Measurements from ENCODE around the gene IWS1. TPM values are rescaled to one million over a fixed set of nuclear protein-coding genes. Genes with fewer than 3 reads are reported as not detected.

IWS1 gene
- total RNA-seq, 4 donors from 2014 or later: 8.5 to 47.4 (median 33.1) TPM

- no peak overlapping the region for H3K4me3 ChIP-seq
- DNase-seq: no peak
- H3K36me3 ChIP-seq: no peaks in the 10 kb centered on the region
- H3K9me3 ChIP-seq: no peaks in the 10 kb centered on the region
- peaks cover 0 to 7% of the 10 kb centered on the region in 2 donors for H3K4me1 ChIP-seq
- TF ChIP-seq, protein P1, sequence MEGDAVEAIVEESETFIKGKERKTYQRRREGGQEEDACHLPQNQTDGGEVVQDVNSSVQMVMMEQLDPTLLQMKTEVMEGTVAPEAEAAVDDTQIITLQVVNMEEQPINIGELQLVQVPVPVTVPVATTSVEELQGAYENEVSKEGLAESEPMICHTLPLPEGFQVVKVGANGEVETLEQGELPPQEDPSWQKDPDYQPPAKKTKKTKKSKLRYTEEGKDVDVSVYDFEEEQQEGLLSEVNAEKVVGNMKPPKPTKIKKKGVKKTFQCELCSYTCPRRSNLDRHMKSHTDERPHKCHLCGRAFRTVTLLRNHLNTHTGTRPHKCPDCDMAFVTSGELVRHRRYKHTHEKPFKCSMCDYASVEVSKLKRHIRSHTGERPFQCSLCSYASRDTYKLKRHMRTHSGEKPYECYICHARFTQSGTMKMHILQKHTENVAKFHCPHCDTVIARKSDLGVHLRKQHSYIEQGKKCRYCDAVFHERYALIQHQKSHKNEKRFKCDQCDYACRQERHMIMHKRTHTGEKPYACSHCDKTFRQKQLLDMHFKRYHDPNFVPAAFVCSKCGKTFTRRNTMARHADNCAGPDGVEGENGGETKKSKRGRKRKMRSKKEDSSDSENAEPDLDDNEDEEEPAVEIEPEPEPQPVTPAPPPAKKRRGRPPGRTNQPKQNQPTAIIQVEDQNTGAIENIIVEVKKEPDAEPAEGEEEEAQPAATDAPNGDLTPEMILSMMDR (IDR thresholded peaks at IDR 0.05): no peak
- TF ChIP-seq POLR2A (IDR thresholded peaks at IDR 0.05): no peak
- intact Hi-C loops (cut with DNase I; ENCODE audit: low total_unique reads): no loop called here
- H3K27ac ChIP-seq: no peak overlapping the region
- no peaks in the 10 kb centered on the region for H3K27me3 ChIP-seq
Observed at GRCh38 chr2:127568128-127568527, 41.8 kb upstream of the IWS1 start.

- intact Hi-C loops (cut with DNase I; ENCODE audit: low total_unique reads): no loop called here
Observed at GRCh38 chr2:127567351-127567854, 41.1 kb upstream of the IWS1 start.

DNA sequence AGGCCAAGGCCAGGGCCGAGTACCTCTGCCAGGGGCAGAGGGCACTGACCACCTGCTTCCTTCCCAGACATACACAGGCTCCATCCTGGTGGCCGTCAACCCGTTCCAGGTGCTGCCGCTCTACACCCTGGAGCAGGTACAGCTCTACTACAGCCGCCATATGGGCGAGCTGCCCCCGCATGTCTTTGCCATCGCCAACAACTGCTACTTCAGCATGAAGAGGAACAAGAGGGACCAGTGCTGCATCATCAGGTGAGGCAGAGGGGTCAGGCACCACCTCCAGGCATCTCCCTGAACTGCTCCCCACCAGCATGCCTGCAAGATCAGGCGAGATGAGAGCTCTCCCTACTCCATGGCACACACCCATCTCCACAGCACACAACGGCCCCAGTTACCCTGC lies 40.3 kb upstream of the IWS1 start:
- no peak for TF ChIP-seq POLR2A (IDR thresholded peaks at IDR 0.05)
- TF ChIP-seq, protein P1 (IDR thresholded peaks at IDR 0.05): no peak
- H3K27me3 ChIP-seq: no peaks in the 10 kb centered on the region
- intact Hi-C loops (cut with DNase I; ENCODE audit: low total_unique reads): no loop called here
- H3K36me3 ChIP-seq: no peaks in the 10 kb centered on the region
- peaks cover 0 to 7% of the 10 kb centered on the region in 2 donors for H3K4me1 ChIP-seq
- no peak for DNase-seq
- H3K9me3 ChIP-seq: no peaks in the 10 kb centered on the region
- no peak overlapping the region for H3K27ac ChIP-seq
- no peak overlapping the region for H3K4me3 ChIP-seq

More at GRCh38 chr2:127567351-127567854, 41.1 kb upstream of the IWS1 start:
- Histone ChIP-seq H3K27me3 (no peaks in the 10 kb centered on the region), H3K4me1 (peaks cover 0 to 7% of the 10 kb centered on the region in 2 donors), H3K4me3 (no peak overlapping the region), H3K27ac (no peak overlapping the region), H3K36me3 (no peaks in the 10 kb centered on the region), H3K9me3 (no peaks in the 10 kb centered on the region)
- TF ChIP-seq POLR2A (IDR thresholded peaks at IDR 0.05): no peak
- TF ChIP-seq, protein P1 (IDR thresholded peaks at IDR 0.05): no peak
- no peak for DNase-seq

DNA sequence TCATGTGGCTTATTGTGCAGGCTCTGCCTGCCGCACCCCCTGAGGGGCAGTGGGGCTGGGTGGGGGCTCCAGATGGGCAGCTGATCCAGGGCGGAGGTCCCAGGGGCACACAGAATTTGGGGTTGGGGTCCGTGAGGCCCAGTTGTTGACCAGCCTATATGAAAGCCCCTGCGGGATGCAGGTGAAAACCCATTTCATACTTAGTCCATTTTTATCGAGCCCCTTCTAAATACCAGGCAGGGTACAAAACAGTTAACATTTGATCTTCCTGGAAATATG lies 39.8 kb upstream of the IWS1 start:
- Histone ChIP-seq H3K4me3 (no peak overlapping the region), H3K9me3 (no peaks in the 10 kb centered on the region), H3K27ac (no peak overlapping the region), H3K27me3 (no peaks in the 10 kb centered on the region), H3K36me3 (no peaks in the 10 kb centered on the region), H3K4me1 (peaks cover 0 to 7% of the 10 kb centered on the region in 2 donors)
- intact Hi-C loops (cut with DNase I; ENCODE audit: low total_unique reads): no loop called here
- no peak for DNase-seq
- TF ChIP-seq, protein P1 (IDR thresholded peaks at IDR 0.05): no peak
- no peak for TF ChIP-seq POLR2A (IDR thresholded peaks at IDR 0.05)

DNA sequence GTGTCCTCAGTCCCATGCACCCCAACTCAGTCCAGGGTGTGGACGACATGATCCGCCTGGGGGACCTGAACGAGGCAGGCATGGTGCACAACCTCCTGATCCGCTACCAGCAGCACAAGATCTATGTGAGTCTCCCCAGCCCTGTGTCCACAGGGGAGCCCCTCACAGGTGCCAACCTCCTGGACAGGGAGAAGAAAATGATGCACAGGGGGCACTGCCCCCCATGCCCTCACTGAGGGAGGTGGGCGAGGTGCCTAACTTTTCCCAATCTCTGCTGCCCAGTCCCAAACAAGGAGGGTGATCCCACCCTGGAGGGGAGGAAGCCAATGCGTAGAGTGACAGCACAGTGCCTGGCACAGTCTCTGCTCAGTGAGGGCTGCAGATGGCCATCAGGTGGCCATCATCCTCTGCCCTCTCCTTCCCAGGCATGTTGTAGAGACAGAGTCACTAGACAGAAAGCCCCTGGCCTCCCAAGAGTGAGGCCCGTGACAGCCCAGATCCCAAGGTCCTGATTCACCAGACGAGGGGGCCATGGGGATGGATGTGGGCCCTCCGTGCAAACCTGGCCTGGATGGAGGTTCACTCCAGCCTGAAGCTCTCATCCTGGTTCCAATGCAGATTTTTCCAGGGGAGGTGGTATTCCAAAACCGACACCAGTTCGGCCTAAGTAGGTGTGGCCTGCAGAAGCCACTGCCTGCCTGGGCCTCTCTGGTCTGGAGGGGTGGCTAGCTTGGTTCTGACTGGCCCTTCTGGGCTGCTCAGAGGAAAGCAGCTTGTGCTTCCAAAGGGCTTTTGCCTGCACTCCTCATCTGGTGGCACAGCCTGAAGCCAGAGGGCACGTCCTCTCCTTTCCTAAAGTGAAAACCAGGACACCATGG lies 39.2 kb upstream of the IWS1 start:
- H3K27ac ChIP-seq: no peak overlapping the region
- intact Hi-C loops (cut with DNase I; ENCODE audit: low total_unique reads): no loop called here
- H3K4me3 ChIP-seq: no peak overlapping the region
- peaks cover 0 to 7% of the 10 kb centered on the region in 2 donors for H3K4me1 ChIP-seq
- DNase-seq: no peak
- H3K9me3 ChIP-seq: no peaks in the 10 kb centered on the region
- H3K27me3 ChIP-seq: no peaks in the 10 kb centered on the region
- TF ChIP-seq, protein P1 (IDR thresholded peaks at IDR 0.05): no peak
- TF ChIP-seq POLR2A (IDR thresholded peaks at IDR 0.05): no peak
- no peaks in the 10 kb centered on the region for H3K36me3 ChIP-seq

Data from uterus (tissue), 4 donors.